PC-9 (cell line): ENCODE measurements around the gene GATAD2A.

Experiments used
- CTCF ChIP-seq: fragments of 200-600 bp; sonication (generic); conservative IDR thresholded peaks from 2 replicates; pipeline ENCODE4 v1.6.1; 2017; ENCODE audit warnings: mixed run types, antibody characterized with exemption, mild to moderate bottlenecking, moderate library complexity
- EZH2 ChIP-seq: fragments of 200-600 bp; sonication (generic); IDR thresholded peaks from 2 replicates; pipeline ENCODE4 v1.8.0; 2017; ENCODE audit warnings: antibody characterized with exemption, low read depth

- TF ChIP-seq CTCF (no peak), EZH2 (no peak)
Measured at GRCh38 chr19:19444681-19445155, 39.2 kb downstream of the GATAD2A start.
